Iris pigment epithelial cell (primary cell): ENCODE data around the gene CRTC3.

Experiments
- DNase-seq: peaks from one replicate; pipeline ENCODE4 v3.0.0-alpha.2; 2011; ENCODE audit warnings: low read depth

The CRTC3 gene

GRCh38 chr15:90523373-90523772, 6.3 kb upstream of the CRTC3 start:
- DNase-seq: no peak

GRCh38 chr15:90524018-90524803, 5.5 kb upstream of the CRTC3 start:
- peak; percentile 19 for DNase-seq

- DNase-seq: no peak
Measured at GRCh38 chr15:90529011-90529370, 732 bp upstream of the CRTC3 start.

- peak; percentile 40 for DNase-seq
Measured at GRCh38 chr15:90530250-90531051, 728 bp downstream of the CRTC3 start.

GRCh38 chr15:90531147-90531546, 1.4 kb downstream of the CRTC3 start:
- peak; percentile 8 for DNase-seq

GRCh38 chr15:90535254-90535653, 5.5 kb downstream of the CRTC3 start:
- DNase-seq: no peak

- no peak for DNase-seq
Measured at GRCh38 chr15:90539789-90540188, 10.1 kb downstream of the CRTC3 start.

- no peak for DNase-seq
Measured at GRCh38 chr15:90540768-90541167, 11.0 kb downstream of the CRTC3 start.

GRCh38 chr15:90545095-90545494, 15.4 kb downstream of the CRTC3 start:
- DNase-seq: no peak

- DNase-seq: no peak
Measured at GRCh38 chr15:90547540-90547939, 17.8 kb downstream of the CRTC3 start.

- peak; percentile 26 for DNase-seq
Measured at GRCh38 chr15:90550919-90551318, 21.2 kb downstream of the CRTC3 start.

- DNase-seq: peak; percentile 85
Measured at GRCh38 chr15:90552162-90552928, 22.6 kb downstream of the CRTC3 start.

- DNase-seq: no peak
Measured at GRCh38 chr15:90552929-90553211, 23.1 kb downstream of the CRTC3 start.

GRCh38 chr15:90553248-90553745, 23.6 kb downstream of the CRTC3 start:
- DNase-seq: peak; percentile 81

- peak; percentile 45 for DNase-seq
Measured at GRCh38 chr15:90557186-90558084, 27.7 kb downstream of the CRTC3 start.

GRCh38 chr15:90558171-90558573, 28.4 kb downstream of the CRTC3 start:
- DNase-seq: peak; percentile 22

GRCh38 chr15:90559119-90559518, 29.4 kb downstream of the CRTC3 start:
- DNase-seq: no peak

- peak; percentile 89 for DNase-seq
Measured at GRCh38 chr15:90560229-90560776, 30.6 kb downstream of the CRTC3 start.

GRCh38 chr15:90561344-90562244, 31.9 kb downstream of the CRTC3 start:
- DNase-seq: peak; percentile 47

- no peak for DNase-seq
Measured at GRCh38 chr15:90562669-90563068, 32.9 kb downstream of the CRTC3 start.
